ENCODE data around the gene FBXW11.

DNA sequence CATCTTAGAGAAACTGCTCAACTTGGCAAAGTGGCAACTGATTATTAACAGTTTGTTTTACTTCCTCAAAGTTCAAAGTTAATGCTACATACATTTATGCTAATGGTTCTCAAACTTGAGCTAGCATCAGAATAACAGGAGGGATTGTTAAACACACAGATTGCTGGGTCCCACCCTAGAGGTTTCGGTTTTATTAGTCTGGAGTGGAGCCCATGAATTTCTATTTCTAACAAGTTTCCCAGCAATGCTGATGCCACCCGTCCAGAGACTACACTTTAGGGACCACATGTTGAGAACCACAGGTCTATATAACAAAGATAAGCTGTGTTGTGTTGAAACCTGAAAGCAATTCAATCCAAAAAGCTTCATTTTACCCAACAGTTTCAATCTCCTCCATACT is 95.3 kb downstream of the FBXW11 start:
- TF ChIP-seq, protein P1, sequence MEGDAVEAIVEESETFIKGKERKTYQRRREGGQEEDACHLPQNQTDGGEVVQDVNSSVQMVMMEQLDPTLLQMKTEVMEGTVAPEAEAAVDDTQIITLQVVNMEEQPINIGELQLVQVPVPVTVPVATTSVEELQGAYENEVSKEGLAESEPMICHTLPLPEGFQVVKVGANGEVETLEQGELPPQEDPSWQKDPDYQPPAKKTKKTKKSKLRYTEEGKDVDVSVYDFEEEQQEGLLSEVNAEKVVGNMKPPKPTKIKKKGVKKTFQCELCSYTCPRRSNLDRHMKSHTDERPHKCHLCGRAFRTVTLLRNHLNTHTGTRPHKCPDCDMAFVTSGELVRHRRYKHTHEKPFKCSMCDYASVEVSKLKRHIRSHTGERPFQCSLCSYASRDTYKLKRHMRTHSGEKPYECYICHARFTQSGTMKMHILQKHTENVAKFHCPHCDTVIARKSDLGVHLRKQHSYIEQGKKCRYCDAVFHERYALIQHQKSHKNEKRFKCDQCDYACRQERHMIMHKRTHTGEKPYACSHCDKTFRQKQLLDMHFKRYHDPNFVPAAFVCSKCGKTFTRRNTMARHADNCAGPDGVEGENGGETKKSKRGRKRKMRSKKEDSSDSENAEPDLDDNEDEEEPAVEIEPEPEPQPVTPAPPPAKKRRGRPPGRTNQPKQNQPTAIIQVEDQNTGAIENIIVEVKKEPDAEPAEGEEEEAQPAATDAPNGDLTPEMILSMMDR (conservative IDR thresholded peaks at IDR 0.05; ENCODE audit: low read depth, low read length), result no peak
- TF ChIP-seq EZH2 (IDR thresholded peaks at IDR 0.05; ENCODE audit: low read length, unreplicated experiment) (no peak), EZH2phosphoT487 (IDR thresholded peaks at IDR 0.05; ENCODE audit: borderline replicate concordance, low read length) (no peak)

Data from PC-3 (cell line).